Measurements from ENCODE around the gene PIGR. TPM values are rescaled to one million over a fixed set of nuclear protein-coding genes. Genes with fewer than 3 reads are reported as not detected.

Gene PIGR
- total RNA-seq, 1 donor from 2014 or later = 0.25 TPM

DNA sequence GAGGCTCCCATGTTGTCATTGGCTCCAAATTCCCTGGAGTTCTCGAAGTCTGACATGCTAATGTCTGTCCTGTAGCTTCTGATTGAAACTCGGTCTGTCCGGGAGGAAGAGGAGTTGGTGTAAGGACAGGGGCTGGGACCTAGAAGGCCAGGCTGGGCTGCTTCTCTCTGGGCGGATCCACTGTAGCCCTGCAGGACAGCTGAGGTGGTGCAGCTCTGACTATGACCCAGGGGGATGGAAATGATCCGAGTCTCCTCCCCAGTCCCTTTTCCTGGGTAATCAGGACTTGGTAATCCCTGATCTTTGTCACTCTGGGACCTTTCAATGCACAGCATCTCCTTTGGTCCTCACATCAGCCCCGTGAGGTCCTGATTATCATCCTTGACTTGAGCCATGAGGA lies 14.6 kb downstream of the PIGR start:
- no peak overlapping the region for H3K4me3 ChIP-seq
- no peaks in the 10 kb centered on the region for H3K4me1 ChIP-seq
- no peaks in the 10 kb centered on the region for H3K9me3 ChIP-seq
- H3K27ac ChIP-seq = no peak overlapping the region
- H3K27me3 ChIP-seq = no peaks in the 10 kb centered on the region
- DNase-seq (ENCODE audit: extremely low spot score in 2 of 2) = no peak
- no peak for TF ChIP-seq POLR2A (IDR thresholded peaks at IDR 0.05)
- TF ChIP-seq POLR2AphosphoS5 (IDR thresholded peaks at IDR 0.05; ENCODE audit: insufficient read depth in 1 of 2, low read depth in 1 of 2) = no peak
- TF ChIP-seq, protein P1, sequence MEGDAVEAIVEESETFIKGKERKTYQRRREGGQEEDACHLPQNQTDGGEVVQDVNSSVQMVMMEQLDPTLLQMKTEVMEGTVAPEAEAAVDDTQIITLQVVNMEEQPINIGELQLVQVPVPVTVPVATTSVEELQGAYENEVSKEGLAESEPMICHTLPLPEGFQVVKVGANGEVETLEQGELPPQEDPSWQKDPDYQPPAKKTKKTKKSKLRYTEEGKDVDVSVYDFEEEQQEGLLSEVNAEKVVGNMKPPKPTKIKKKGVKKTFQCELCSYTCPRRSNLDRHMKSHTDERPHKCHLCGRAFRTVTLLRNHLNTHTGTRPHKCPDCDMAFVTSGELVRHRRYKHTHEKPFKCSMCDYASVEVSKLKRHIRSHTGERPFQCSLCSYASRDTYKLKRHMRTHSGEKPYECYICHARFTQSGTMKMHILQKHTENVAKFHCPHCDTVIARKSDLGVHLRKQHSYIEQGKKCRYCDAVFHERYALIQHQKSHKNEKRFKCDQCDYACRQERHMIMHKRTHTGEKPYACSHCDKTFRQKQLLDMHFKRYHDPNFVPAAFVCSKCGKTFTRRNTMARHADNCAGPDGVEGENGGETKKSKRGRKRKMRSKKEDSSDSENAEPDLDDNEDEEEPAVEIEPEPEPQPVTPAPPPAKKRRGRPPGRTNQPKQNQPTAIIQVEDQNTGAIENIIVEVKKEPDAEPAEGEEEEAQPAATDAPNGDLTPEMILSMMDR (IDR thresholded peaks at IDR 0.05) = no peak
- H3K36me3 ChIP-seq = no peaks in the 10 kb centered on the region
- intact Hi-C loops (cut with DNase I) = no loop called here

DNA sequence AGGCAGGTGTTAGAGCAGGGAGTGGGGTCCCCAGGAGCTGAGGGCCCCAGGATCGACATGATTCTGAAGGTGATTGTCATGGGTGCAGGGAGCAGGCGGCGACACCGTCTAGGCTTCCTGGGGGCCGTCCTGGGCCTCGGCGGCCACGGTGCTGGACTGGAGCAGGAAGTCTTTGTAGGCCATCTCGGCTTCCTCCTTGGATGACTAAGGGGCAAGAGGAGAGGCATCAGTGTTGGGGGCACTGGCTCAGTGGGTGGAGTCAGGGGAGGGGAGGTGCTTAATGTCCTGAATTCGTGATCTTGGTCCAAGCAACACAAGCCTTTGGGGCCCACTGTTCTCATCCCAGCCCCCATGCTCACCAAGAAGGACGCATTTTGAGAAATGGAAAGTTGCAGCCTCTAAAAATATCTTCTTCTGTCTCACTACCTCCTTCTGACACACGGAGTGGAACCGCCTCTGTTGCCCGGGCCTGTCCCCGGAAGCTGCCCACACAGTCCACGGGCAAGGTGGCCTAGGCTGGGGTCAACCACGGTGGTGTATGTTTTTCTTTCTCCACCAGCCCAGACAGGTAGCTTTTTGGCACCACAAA lies 16.0 kb downstream of the PIGR start:
- Histone ChIP-seq H3K27me3 (no peaks in the 10 kb centered on the region), H3K4me1 (no peaks in the 10 kb centered on the region), H3K4me3 (no peak overlapping the region), H3K27ac (no peak overlapping the region), H3K9me3 (no peaks in the 10 kb centered on the region), H3K36me3 (no peaks in the 10 kb centered on the region)
- intact Hi-C loops (cut with DNase I) = no loop called here
- TF ChIP-seq POLR2AphosphoS5 (IDR thresholded peaks at IDR 0.05; ENCODE audit: insufficient read depth in 1 of 2, low read depth in 1 of 2) = no peak
- no peak for TF ChIP-seq POLR2A (IDR thresholded peaks at IDR 0.05)
- no peak for DNase-seq (ENCODE audit: extremely low spot score in 2 of 2)

DNA sequence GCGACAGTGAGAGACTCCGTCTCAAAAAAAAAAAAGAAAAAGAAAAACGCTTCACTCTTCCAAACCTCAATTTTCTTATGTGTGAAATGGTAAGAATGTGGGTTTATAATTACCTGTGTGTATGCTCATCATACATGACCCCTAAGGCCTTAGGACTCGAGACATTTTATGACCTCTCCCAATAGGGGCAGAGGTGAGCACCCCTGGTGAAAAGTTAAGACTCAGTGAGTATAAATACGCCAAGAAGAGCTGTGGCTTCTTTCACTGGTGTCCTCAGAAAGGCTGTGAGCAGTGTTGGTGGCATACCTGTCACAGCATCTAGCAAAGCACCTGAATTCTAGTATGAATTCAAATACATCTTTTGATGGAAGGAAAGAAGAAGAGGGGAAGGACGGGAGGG lies 16.7 kb downstream of the PIGR start:
- intact Hi-C loops (cut with DNase I) = no loop called here
- Histone ChIP-seq H3K27me3 (no peaks in the 10 kb centered on the region), H3K36me3 (no peaks in the 10 kb centered on the region), H3K9me3 (no peaks in the 10 kb centered on the region), H3K4me1 (no peaks in the 10 kb centered on the region), H3K4me3 (no peak overlapping the region), H3K27ac (no peak overlapping the region)
- TF ChIP-seq POLR2A (IDR thresholded peaks at IDR 0.05) = no peak
- TF ChIP-seq POLR2AphosphoS5 (IDR thresholded peaks at IDR 0.05; ENCODE audit: insufficient read depth in 1 of 2, low read depth in 1 of 2) = no peak
- TF ChIP-seq, protein P1 (IDR thresholded peaks at IDR 0.05) = no peak
- no peak for DNase-seq (ENCODE audit: extremely low spot score in 2 of 2)

DNA sequence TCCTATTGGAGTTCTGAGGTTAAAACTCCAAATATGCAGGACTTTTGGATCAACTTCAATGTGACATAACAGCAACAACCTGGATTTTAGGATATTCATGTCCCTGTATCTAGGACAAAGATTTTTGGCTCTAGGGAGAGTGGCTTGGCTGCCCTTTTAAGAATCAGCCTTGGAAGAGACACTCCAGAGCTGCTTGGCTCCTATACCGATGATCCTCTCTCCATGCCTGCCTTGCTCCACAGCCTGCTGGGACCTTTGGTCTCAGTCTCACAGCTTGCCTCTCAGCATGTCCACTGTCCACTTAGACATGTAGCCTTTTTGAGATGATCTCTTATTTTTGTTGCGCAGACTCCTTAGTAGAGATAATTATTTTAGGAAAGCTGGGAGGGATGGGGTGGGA lies 20.0 kb downstream of the PIGR start:
- no peaks in the 10 kb centered on the region for H3K9me3 ChIP-seq
- H3K36me3 ChIP-seq = no peaks in the 10 kb centered on the region
- no peak overlapping the region for H3K27ac ChIP-seq
- DNase-seq (ENCODE audit: extremely low spot score in 2 of 2) = no peak
- no peaks in the 10 kb centered on the region for H3K4me1 ChIP-seq
- TF ChIP-seq, protein P1 (IDR thresholded peaks at IDR 0.05) = no peak
- TF ChIP-seq POLR2AphosphoS5 (IDR thresholded peaks at IDR 0.05; ENCODE audit: insufficient read depth in 1 of 2, low read depth in 1 of 2) = no peak
- TF ChIP-seq POLR2A (IDR thresholded peaks at IDR 0.05) = no peak
- no peaks in the 10 kb centered on the region for H3K27me3 ChIP-seq
- intact Hi-C loops (cut with DNase I) = no loop called here
- H3K4me3 ChIP-seq = no peak overlapping the region

DNA sequence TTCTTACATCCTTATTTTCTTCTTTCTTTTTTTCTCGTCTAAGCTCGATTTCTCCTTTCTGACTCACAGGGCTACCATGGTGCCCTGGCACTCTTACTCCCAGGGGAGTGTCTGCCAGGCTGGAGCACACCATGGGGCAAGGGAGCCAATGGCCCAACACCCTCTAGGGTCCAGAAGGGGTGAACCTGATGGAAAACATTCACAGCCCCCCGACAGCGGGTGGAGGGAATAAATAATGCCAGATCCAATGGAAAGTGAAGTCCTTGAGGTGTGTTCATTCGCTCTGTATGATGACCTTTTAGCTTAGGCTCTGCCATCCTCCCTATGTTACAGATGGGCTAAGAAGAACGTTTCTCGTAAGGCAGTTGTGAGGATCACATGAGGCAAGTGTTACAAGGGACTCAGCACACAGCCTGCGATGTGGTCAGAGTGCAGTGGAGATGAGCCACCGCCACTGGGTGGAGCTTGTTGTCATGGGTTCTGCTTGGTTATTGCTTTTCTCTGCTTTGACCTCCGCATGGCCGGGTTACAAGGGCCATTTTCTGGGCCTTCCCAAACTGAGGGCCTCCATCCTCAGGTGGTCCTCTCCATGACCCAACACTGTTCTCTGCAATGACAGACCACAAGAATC lies 21.0 kb downstream of the PIGR start:
- H3K27me3 ChIP-seq = no peaks in the 10 kb centered on the region
- no peak overlapping the region for H3K27ac ChIP-seq
- no peaks in the 10 kb centered on the region for H3K4me1 ChIP-seq
- H3K36me3 ChIP-seq = no peaks in the 10 kb centered on the region
- intact Hi-C loops (cut with DNase I) = no loop called here
- TF ChIP-seq, protein P1 (IDR thresholded peaks at IDR 0.05) = no peak
- TF ChIP-seq POLR2AphosphoS5 (IDR thresholded peaks at IDR 0.05; ENCODE audit: insufficient read depth in 1 of 2, low read depth in 1 of 2) (no peak), POLR2A (IDR thresholded peaks at IDR 0.05) (no peak)
- no peak overlapping the region for H3K4me3 ChIP-seq
- H3K9me3 ChIP-seq = no peaks in the 10 kb centered on the region
- DNase-seq (ENCODE audit: extremely low spot score in 2 of 2) = no peak

Data from vagina (tissue), 2 donors.